ENCODE data around the gene COL23A1.
"Not testable (repeated sequence)": the region's sequence is repeated elsewhere in the genome, so short reads cannot be mapped to it uniquely, and the experiment has no call there.

The COL23A1 gene

DNA sequence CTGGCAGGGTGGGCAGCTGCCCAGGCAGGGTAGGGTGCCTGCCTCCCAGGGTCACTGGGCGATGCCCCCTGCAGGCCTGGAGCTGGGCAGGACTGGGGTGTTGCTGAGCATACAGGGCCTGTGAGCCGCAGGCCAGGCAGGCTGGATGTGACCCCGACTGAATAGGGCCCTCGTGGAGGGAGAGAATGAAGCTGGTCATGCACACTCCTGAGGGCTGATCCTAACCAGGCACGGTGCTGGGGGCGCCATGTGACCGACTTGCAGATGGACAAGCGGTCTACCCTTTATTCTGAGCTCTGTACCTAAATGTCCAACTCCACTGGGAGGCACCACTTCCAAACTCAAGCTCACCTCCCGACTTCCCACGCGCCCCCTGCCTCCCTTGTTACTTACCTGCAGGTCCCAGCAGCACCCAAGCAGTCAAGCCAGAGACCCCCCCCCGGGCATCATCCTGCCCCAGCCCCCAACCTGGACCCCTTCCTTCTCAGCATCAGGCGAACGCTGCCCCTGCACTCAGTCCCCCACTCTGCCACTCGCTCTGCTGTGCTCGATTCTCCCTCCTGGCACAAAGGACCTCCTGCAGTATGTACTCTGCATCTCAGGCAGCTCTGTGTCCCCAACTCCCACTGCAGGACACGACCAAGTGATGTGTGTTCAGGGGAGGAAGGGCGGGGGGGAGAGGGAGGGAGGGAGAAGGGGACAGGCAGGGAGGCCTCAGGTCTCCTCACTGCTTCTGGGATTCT is 280.8 kb downstream of the COL23A1 start:
- H3K4me3 ChIP-seq (ENCODE audit: low read depth, low read length), result no peak overlapping the region
- DNase-seq (ENCODE audit: low read depth), result no peak

DNA sequence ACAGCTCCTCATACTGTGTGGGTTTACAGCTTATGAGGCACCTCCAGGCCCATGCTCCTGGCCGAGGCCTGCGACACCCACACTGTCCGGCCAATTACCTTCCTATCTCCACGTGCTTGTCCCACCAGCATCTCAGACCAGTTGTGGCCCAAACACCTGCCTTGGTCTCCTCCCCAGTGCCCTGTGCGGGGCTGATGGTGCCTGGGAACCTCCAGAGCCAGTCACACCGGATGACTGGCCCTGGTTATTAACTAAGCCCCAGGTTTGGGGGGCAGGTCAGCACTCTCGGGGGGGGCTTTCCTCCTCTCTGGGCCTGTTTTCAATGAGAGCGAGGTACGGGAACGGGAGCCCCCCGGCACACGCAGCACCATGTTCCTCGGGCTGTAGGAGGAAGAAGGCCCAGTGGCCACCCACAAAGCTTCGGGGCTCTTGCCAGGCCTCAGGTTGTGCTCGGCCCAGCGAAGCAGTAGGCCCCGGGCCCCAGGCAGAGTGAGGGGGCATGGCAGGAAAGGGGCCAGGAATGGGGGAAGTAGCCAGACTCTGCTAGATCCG is 281.6 kb downstream of the COL23A1 start:
- H3K4me3 ChIP-seq (ENCODE audit: low read depth, low read length), result no peak overlapping the region
- no peak for DNase-seq (ENCODE audit: low read depth)

DNA sequence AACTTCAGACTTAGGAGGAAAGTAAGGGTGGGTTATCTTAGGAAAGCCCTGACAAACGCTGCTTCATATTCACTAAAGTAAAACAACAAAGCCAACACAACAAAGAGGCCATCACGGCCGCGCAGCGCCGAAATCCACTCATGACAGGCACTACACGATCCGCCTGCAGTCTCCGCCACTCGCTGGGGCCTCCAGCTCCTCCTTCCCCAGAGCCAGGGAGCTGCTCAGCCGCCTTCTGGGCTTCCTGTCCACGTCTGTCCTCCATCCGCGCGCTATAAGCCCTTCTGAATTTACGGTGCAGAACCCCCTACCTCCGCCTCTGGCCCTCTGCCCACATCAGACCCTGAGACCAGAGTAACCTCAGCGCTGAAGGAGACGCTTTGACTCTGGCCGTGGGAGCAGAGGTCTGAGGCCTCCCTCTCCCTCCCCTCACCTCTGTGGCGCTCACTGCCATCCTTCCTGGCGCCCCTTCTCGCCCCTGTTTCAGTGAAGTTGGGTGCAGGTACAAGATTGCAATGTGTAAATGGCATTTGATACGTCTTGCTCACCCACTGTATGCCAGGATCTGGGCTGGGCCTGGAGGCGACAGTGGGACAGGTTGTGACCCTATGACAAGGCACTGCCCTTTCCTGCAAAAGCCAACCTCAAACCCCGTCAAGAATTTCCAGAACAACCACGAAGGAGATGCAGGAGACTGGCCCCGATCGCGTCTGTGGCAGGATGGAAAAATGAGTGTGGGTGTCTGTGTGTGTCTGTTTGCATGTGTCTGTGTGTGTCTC is 282.7 kb downstream of the COL23A1 start:
- DNase-seq (ENCODE audit: low read depth), result no peak
- no peak overlapping the region for H3K4me3 ChIP-seq (ENCODE audit: low read depth, low read length)

DNA sequence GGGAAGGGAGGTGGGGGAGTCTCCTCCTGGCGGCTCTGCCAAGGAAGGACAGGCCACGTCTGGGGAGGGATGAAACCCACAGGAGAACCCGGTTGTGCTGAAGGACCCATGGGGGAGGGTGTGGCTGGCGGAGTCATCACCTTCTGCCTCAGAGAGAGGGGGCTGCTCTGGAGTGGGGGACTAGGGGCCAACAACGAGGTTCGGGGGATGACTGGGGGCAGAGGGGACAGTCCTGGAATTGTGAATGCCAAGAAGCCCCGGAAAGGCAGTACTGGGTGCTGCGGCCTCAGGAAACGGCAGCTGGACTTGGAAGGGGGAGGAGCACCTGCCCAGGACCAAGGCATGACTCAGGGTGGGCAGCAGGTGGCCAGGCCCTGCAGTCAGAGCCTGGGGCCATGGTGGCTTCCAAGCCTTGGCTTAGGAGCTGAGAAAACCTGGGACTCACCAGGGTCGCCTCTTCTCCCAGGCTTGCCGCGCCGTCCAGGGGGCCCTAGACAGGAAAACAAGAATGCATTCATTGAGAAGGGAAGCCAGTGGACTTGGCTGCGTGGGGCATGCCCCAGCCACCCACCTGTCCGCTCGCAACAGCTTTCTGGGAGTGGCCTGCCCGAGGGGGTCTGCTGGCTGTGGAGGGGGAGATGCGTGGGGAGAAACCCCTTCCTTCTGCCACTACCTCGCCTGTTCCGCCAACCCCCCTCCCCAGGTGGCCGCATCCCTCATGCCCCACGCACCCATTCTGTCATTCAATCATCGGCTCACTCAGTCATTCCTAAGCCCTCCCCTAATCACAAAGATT is 283.6 kb downstream of the COL23A1 start:
- no peak overlapping the region for H3K4me3 ChIP-seq (ENCODE audit: low read depth, low read length)
- no peak for DNase-seq (ENCODE audit: low read depth)

DNA sequence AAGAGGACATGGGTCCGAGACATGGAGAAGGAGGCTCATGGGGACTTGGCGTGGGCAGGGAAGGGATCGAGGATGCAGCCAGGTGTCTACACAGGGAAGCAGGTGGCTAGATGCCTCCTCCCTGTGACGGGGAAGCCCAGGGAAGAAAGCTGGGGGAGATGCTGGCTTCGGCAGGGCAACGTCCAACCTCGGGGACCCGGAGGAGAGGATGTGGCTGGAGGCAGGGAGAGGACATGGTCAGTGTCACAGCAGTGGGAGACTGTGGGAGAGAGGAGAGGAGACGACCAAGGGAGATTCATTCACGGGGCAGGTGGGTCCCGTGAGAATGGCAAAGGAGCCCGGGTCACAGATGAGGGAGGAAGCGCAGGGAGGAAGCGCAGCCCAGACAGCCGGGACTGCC is 284.4 kb downstream of the COL23A1 start:
- H3K4me3 ChIP-seq (ENCODE audit: low read depth, low read length), result no peak overlapping the region
- DNase-seq (ENCODE audit: low read depth), result no peak

DNA sequence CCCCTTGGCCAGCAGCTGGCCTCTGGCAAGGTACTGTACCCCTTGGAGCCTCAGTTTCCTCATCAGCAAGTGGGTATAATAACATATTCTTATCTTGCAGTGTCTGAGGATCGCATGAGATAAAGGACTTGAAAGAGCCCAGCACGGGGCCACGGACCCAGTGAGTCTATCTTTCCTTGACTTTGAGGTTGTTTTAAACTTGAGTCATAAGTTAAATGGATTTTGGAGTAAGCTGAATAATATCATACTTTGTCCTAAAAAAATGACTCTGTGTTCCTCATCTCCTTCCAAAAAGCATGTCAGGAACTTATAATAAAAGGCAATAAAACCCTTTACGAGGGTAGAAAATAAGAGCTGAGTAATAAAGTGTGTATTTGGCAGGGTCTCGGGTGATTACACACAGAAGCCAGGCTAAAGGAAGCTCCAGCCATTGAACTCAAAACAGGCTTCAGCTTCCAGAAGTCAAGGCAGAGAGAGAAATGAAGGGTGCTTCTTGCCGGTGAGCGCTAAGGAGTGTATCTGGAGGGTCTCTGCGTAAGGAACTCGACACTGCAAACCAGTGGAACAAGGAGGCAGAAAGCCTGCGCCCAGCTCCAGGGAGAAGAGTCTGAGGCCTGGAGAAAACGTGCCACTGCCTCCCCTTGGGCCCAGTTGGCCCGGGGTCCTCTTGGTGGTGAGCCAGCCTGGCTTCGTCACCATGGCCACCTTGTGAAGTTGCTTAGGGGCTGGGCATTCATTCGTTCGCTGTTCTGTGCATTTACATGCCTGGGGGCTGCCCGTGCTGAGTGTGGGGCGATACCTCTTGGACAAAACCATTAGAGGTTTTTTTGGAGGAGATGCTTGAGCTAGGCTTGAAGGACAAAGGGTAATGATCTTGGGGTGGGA is 285.2 kb downstream of the COL23A1 start:
- no peak for DNase-seq (ENCODE audit: low read depth)

DNA sequence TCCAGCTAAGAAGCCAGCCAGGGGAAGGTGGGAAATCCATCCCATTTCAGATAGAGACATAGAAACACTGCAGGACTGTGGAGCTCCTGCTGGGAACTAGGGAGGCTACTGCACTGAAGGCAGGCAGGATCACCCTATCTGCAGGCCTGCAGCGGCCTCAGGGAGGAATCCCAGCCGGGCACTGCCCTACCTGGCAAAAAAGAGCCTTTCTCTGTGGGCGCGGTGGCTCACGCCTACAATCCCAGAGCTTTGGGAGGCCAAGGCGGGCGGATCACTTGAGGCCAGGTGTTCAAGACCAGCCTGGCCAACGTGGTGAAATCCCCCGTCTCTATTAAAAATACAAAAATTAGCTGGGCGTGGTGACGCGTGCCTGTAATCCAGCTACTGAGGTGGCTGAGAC is 286.2 kb downstream of the COL23A1 start:
- no peak for DNase-seq (ENCODE audit: low read depth)
- H3K4me3 ChIP-seq (ENCODE audit: low read depth, low read length), result no peak overlapping the region

More for the DNA sequence above, 285.2 kb downstream of the COL23A1 start:
- no peak overlapping the region for H3K4me3 ChIP-seq (ENCODE audit: low read depth, low read length)

DNA sequence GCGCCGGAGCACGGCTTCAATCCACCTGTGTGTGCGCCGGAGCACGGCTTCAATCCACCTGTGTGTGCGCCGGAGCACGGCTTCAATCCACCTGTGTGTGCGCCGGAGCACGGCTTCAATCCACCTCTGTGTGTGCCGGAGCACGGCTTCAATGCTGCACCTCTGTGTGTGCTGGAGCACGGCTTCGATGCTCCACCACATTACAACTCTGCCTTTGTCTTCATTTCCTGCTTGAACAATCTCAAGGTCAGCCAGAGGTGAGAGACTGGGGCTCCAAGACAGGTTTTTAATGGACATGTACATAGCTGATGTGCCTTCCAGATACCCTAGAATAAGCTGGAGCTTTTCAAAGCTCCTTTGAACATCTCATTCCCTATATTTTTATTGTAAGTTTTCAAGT is 287.9 kb downstream of the COL23A1 start:
- DNase-seq (ENCODE audit: low read depth); H3K4me3 ChIP-seq (ENCODE audit: low read depth, low read length): not testable (repeated sequence)

DNA sequence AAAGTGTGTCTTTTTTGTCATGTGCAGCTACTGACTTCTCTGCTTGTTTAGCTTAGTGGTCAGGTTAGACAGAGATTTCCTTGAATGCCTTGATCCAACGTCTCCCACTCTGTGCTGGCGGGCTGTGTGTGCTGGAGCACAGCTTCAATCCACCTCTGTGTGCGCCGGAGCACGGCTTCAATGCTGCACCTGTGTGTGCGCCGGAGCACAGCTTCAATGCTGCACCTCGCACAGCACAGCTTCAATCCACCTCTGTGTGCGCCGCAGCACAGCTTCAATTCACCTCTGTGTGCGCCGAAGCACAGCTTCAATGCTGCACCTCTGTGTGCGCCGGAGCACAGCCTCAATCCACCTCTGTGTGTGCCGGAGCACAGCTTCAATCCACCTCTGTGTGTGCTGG is 288.6 kb downstream of the COL23A1 start:
- DNase-seq (ENCODE audit: low read depth), result no peak

DNA sequence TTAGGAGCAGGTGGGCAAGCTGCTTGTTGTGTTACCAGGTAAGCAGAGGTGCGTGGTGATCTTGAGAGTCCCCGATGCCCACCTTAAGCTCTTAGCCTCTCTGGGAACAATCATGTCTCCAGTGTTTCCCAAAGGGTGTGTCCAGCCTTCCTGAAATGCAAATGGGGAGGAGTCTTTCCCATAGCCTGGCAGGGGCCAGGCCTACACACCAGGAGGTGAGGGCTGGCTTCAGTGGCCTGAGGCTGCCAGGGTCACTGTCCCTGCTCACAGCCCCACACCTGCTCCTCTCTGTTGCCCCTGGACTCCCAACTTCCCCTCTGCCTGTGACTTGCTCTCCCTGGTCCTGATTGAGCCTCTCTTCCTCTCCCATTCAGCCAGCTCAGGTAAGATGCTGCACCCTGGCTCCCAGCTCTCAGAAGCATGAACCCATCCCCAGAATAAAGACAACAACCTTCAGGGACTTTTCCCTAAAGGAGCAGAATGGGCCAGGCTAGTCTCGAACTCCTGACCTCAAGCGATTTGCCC is 291.8 kb downstream of the COL23A1 start:
- DNase-seq (ENCODE audit: low read depth), result no peak
- no peak overlapping the region for H3K4me3 ChIP-seq (ENCODE audit: low read depth, low read length)

More for the DNA sequence above, 288.6 kb downstream of the COL23A1 start:
- H3K4me3 ChIP-seq (ENCODE audit: low read depth, low read length), result no peak overlapping the region

DNA sequence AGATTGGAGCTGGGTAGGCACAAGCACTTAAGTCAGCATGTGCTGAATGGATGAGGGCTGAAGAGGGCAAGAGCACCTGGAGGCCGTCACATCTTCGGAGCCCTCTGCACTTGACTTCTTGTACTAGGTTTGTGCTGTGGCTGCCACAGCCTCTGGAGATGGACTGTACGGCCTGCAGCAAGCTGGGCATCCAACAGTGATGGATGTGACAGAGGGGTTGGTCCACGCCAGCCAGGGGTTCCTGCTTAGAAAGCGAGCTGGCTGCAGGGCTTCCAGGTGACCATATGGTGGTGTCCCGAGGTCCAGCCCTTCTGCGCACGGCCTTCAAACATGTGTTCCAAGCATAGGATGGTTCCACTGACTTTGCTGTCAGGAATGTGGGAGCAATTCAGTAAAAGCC is 292.4 kb downstream of the COL23A1 start:
- no peak for DNase-seq (ENCODE audit: low read depth)
- H3K4me3 ChIP-seq (ENCODE audit: low read depth, low read length), result no peak overlapping the region

DNA sequence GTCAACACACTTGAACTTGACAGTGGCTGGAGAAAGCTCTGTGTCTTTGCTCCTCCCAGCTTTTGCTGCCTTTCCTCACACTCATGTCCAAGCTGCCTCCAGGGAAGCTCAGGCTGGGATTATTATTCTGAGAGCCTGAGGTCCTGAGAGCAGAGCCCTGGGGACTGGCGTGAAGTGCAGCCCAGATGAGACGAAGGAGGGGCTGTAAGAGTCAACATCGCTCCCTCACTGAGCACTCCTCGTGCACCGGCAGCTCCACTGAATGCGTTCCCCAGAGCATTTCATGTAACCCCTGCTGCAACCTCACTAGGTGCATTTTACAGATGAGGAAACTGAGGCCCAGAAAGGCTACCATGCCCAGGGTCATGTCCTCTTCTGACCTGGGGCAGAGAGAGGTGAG is 294.1 kb downstream of the COL23A1 start:
- no peak for DNase-seq (ENCODE audit: low read depth)
- H3K4me3 ChIP-seq (ENCODE audit: low read depth, low read length), result no peak overlapping the region

DNA sequence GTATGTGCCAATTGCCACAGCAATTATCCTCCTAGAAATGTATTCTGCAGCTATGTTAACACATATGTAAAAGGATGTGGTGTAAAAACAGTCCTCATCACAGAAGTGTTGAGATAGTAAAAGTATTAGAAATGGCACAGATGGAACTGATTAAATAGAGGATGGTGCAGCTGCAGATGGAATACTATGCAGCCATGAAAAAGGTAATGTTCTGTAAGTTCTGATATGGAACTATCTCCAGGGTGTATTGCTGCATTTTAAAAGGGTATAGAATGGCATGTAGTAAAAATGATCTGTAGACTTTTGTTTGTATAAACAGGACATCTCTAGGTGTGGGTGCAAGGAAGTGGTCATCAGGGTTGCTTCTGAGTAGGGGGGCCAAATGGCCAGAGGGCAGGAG is 294.6 kb downstream of the COL23A1 start:
- DNase-seq (ENCODE audit: low read depth), result no peak
- H3K4me3 ChIP-seq (ENCODE audit: low read depth, low read length), result no peak overlapping the region

DNA sequence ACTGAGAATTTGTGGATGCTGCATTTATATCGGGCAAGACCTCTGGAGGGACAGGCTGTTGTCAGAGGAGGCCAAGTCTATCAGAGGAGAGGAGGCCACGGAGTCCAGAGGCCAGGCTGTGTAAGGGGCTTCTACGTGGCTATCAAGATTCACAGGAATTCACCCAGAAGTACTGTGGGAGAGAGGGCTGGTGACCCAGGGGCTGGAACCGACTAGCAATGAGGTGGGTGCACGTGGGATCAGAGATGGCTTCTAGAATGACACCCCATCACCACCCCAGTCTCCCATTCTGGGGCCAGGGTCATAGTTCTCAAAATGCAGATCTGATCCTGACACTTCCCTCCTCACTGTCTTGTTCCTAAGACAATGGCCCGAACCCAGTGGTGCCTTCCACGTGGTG is 296.4 kb downstream of the COL23A1 start:
- no peak for DNase-seq (ENCODE audit: low read depth)
- no peak overlapping the region for H3K4me3 ChIP-seq (ENCODE audit: low read depth, low read length)

DNA sequence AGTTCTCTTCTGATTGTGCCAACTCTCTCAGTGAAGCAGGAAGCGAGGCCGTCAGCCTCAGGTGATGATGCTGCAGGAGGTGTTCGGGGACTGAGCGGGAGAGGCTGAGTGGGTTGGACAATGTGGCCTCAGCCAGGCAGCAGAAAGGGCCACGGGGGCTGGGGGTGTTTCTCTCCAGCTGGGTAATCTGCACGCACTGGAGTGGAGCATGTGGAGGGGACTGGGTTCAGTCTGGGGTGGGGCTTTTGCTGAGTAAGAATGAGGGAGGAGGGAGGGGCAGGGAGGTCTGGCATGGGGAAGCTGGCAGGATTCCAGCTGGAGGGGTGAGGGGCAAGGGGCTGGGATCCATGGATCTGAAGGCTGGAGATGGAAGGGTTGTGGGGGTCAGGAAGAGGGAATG is 296.8 kb downstream of the COL23A1 start:
- no peak overlapping the region for H3K4me3 ChIP-seq (ENCODE audit: low read depth, low read length)
- DNase-seq (ENCODE audit: low read depth), result no peak

DNA sequence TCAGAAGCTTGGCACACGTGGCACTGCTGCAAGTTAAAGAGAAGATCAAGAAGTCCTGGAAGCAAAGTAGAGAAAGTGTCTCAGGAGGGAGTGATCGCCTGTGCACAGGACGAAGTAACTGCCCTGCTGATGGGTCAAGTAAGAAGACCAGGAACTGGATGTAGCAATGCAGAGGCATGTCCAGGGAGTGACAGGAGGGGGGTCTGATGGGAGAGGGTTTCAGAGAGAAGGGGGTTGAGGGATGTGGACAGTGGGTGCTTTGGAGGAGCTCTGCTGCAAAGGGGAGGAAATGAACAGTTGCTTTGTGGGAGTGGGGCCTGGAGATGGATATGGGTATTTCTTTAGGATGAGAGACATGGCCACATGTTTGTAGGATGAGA is 297.4 kb downstream of the COL23A1 start:
- no peak overlapping the region for H3K4me3 ChIP-seq (ENCODE audit: low read depth, low read length)
- DNase-seq (ENCODE audit: low read depth), result no peak

DNA sequence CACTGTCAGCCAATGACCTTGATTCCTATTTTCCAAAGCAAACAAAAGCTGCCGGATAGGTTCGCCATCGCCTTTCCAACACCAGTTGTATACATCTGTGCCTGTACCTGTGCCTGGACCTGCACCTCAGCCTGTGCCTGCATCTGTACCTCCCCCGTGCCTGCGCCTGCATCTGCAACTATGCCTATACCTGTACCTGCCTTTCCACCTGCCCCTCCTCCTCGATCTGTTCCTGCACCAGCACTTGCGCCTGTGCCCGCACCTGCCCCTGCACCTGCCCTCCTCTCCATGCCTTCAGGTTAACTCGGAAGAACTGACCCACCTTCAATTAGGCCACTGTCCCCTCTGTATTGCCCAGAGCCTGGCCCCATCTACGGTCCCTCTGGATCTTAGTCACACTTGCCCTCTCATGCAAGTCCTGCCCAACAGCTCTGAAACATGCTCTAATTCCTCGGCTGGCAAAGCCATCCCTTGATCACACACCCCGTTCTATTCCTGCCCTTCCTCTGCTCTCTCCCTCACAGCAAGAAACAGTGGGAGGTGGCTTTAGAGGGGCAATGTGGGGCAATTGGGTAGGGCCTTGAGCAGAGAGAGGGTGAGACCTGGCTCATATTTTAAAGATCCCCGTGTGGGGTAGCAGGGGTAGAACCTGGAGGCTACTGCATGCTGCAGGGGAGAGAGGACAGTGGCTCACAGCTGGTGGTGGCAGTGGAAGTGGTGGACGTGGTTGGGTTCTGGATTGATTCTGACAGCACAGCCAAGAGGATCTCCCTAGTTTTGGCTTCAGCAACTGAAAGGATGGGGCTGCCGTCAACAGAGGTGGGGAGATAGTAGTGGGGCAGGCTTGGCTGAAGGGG is 298.0 kb downstream of the COL23A1 start:
- no peak overlapping the region for H3K4me3 ChIP-seq (ENCODE audit: low read depth, low read length)
- DNase-seq (ENCODE audit: low read depth), result no peak

DNA sequence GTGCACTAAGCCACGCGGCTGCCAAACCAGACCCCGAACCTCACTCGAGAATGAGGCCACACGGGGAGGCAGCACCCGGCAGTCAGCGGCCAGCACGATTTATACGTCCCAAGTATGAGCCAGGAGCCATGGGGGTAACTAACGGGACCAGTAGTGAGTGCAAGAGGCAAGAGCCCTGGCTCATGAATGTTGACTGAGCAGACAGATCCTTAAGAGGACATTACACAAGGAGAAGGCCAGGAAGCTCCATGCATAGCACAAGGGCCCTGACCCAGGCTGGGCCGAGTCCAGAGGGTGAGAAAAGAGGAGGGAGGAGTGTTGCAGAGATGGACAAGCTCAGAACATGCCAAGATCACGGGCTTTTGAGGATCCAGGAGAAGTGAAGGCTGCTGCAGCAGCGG is 299.0 kb downstream of the COL23A1 start:
- no peak overlapping the region for H3K4me3 ChIP-seq (ENCODE audit: low read depth, low read length)
- DNase-seq (ENCODE audit: low read depth), result no peak
